OCI-M2 (cell line): Measurements from ENCODE around the gene CRTC3.
"Not testable (repeated sequence)": the region's sequence is repeated elsewhere in the genome, so short reads cannot be mapped to it uniquely, and the experiment has no call there.

Experiments used
- DNase-seq: peaks from one replicate; lab custom pipeline; 2025; ENCODE audit not compliant: unreplicated experiment; lab: John Stamatoyannopoulos, UW

CRTC3 gene

DNA sequence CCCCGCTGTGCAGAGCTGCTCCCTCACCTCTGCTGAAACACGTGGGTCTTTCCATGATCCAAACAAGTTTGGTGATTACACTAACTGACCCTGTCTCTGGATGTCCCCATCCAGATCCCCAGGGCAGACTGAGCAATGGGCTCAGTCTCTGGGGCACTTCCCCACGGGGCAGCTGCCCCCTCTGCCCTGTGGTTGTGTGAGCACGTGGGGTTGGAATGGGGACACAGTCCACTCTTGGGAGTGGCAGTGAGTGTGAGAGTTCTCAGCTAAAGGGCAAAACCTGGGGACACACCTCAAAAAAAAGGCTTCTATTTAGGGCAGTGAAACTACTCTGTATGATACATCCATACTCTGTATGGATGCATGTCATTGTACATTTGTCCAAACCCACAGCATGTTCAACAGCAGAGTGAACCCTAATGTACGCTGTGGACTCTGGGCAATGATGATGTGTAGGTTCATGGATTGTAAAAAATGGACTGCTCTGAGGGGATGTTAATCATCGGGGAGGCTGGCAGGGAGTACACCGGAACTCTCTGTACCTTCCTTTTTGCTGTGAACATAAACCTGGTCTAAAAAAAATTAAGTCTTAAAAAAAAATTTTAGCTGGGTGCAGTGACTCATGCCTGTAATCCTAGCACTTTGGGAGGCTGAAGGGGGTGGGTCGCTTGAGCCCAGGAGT lies 137.5 kb downstream of the CRTC3 start:
- no peak for DNase-seq

DNA sequence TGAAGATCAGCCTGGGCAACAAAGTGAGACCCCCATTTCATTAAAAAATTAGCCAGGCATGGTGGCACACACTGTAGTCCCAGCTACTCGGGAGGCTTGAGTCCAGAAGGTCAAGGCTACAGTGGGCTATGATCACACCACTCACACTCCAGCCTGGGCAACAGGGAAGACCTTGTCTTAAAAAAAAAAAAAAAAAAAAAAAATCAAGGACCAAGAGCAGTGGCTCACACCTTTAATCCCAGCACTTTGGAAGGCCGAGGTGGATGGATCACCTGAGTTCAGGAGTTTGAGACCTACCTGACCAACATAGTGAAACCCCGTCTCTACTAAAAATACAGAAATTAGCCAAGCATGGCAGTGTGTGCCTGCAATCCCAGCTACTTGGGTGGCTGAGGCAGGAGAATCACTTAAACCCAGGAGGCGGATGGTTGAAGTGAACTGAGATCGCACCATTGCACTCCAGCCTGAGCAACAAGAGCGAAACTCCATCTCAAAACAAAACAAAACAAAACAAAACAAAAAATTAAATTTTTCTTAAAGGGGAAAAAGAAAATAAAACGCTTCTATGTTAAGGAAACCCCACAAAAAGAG lies 138.1 kb downstream of the CRTC3 start:
- not testable (repeated sequence) for DNase-seq

DNA sequence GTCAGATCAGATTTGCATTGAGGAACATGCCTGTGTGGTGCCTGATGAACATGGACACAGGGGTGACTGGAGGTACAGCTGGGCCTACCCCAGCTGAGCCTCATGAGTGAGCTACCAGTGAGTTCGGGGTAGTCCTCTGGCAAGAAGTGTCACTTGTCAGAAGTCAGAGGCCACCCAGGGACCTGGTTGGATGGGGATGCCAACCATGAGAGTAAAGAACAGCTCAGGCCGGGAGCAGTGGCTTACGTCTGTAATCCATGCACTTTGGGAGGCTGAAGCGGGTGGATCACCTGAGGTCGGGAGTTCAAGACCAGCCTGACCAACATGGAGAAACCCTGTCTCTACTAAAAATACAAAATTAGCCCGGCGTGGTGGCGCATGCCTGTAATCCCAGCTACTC lies 140.9 kb downstream of the CRTC3 start:
- not testable (repeated sequence) for DNase-seq

DNA sequence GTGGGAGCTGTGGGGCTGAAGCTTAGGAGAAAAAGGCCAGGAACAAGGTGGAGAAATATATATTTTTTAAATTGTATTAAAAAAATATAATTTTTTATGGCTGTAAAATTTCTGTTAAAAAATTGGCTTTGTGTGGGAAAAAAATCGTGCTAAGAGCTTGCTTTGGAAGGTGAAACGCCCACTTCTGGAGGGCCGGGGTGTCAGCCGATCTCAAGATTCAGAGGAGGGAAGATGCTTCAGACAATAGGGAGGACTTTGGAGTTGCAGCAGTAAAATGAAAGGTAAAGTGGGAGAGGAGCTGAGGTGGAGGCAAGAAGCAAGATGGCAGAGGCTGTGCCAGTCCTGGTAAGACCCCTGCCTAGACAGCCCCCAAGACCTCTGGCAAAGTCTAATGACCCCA lies 141.5 kb downstream of the CRTC3 start:
- no peak for DNase-seq

DNA sequence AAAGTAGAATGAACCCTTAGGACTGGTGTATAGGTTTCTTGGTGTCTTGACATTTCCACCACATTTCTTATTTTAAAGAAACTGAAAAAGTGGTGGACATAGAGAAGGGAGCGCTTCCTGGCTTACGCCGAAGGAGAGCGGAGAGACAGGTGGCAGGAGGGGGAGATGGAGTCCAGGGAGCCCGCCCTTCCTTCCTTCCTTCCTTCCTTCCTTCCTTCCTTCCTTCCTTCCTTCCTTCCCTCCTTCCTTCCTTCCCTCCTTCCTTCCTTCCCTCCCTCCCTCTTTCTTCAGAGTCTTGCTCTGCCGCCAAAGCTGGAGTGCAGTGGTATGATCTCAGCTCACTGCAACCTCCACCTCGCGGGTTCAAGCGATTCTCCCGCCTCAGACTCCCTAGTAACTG lies 143.6 kb downstream of the CRTC3 start:
- DNase-seq, result not testable (repeated sequence)

DNA sequence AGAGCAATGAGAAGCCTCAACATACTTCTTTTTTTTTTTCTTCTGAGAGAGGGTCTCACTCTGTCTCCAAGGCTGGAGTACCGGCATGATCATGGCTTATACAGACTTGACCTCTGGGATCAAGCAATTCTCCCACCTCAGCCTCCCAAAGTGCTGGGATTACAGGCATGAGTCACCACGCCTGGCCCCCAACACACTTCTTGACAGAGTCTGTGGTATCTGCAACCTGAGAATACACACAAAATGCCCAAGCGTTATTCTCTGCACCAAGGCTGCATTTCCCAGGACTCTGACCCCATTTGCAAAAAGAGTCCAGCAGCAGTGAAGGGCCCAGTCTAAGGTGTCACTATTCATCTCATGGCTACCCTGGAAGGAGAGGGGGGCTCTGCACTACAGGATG lies 144.8 kb downstream of the CRTC3 start:
- no peak for DNase-seq

DNA sequence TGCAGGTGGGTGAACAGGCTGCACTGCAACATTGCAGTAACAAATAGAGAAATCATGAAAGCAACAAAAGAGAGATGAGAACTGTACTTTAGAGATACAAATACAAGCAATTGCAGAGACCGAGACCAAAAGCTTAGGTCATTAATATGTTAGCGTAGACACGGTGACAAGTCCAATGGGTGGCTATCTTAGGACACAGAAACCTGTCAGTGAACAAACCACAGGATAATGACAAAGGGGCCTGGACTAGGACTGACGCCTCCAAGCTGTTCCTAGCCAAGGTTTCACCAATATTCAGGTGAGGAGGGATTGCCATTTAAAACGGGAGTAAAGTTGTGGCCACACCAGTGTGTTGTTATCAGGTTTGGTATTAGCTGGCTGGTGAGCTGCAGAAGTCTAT lies 145.7 kb downstream of the CRTC3 start:
- no peak for DNase-seq

DNA sequence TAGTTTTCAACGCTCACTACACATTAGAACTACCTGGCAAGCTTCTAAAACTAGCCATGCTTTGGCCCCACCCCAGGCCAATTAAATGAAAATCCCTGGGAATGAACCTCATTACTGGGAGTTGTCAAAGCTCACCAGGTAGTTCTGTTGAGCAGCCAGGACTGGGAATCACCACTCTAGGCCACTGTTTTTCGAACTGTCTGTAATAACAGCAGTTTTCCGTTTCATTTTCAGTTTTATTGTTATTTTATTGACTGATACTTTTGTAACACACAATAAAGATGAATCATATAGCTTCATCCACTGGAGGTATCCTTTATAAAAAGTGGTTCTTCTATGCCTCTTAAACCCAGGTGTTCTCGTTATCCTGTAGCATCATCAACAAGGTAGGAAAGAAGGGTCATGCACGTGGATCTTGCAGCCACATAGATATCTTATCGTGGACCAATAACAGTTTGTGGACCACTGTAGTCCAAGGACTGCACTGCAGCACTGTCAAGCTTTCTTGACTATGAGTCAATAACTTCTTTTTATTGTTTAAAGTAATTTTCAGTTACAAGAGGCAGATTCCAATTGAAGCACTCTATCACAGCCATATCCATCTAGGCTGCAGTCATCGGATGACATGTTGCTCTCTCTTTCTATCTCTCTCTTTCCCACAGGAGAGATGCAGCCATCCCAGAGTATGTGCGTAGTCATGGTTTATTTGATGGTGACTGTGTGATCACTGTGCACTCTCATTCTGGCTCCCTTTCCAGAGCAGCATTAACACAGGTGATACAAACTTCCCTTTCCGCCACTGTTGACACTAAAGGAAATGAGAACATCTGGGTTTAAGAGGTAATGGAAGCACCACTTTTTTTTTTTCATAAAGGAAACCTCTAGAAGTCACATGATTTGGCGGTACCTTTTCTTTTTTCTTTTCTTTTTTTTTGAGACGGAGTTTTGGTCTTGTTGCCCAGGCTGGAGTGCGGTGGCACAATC lies 148.4 kb downstream of the CRTC3 start:
- DNase-seq, result no peak

DNA sequence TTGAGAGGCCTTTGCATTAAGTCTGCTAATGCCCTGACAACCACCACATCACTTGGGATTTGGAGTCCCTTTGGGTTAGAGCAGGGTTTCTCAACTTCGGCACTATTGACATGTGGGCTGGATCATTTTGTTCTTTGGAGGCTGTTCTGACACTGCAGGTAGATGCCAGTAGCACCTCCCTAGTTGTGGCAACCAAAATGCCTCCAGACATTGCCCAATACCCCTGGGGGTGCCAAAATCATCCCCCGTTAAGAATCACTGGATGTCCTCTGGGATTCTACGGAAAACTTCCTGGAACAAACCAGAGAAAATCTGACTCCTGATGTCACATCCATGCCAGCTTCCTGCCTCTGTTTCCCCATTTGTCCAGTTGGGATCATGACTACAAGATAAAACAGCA lies 150.2 kb downstream of the CRTC3 start:
- DNase-seq, result no peak

DNA sequence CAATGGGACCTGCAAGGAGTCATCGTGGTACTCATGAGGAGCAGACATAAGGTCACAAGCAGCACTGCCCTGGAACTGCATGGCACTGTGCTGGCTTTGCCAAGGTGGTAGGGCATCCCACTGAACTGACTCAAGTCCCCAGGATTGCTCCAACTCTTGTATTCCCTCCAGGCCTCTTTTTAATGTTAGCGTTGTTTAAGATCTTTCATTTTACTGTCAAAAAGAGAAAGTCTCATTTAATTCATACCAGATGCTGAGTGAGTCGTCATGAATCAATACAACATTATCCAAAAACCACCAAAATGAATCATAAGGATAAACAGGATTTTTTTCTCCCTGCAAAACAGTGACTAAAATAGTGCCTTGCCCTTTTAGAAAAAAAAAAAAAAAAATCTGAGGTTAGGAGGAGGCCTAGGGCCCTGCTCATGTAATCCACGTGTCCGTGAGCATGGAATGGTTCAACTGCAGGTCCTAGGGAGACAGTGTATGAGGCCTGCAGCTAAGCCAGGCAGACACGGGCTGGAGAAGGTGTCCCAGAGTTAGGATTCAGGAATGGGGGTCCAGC lies 150.7 kb downstream of the CRTC3 start:
- no peak for DNase-seq

DNA sequence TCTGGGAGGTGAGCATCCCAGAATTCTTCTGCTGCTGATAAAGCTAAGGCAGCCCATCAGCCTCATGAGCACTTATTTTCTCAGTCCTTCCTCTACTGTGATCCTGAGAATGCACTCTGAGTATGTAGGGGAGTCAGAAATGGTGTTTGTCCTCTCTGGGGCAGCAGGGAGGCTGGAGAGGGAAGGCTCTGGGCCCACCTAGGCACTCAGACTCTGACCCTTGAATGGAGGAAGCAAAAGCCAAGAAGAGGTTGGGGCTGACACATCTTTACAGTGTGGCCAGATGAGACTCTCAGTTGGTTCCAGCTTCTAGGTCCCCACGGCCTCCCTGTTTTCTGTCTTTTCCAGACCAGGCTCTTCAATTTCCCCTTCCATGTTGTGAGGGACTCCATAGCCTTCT lies 151.3 kb downstream of the CRTC3 start:
- no peak for DNase-seq

DNA sequence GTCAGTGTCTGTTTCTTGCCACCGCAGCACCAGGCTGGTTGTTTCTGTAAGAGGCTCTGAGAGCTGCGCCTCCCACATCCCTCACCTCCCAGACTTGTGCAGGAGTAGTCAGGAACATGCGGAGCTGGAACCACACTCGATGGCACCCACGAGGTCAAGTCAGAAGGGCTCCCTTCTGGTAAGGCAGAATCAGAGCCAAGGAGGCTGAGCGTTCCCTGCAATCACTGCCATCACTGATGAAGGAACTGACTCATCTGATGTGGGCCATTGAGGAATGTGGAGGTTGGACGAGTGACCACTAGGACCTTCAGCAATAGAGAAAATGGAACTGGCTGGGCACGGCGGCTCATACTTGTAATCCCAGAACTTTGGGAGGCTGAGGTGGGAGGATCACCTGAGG lies 151.8 kb downstream of the CRTC3 start:
- DNase-seq, result no peak

DNA sequence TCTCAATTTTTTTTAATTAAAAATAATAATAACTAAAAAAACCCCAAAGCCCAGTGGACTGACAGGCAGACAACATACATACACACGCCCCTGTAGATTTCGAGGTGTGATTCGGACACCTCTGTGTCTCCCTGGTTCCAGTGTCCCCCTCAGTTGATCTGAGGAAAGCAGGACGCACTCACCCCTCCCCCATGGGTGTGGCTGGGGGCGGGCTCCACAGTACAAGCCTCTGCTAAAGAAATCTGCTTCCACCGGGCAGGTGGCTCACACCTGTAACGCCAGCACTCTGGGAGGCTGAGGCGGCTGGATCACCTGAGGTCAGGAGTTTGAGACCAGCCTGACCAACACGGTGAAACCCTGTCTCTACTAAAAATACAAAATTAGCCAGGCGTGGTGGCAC lies 153.6 kb downstream of the CRTC3 start:
- no peak for DNase-seq

DNA sequence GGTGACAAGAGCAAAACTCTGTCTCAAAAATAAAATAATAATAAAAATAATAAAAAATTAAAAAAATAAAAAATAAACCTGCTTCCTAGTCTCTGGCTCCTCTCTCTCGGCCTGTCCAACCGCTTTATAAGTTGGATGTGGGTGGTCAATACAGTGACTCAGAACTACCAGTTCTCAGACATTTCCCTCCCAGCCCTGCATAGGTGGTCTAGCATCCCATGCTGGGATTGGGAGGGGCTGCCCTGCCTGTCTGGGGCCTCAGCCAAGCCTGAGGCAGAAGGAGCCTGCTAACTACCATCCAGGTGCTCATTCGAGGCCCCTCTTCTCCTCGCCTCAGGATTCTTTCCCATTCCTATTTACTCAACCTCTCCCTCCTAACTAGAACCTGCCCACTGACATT lies 154.2 kb downstream of the CRTC3 start:
- DNase-seq, result no peak

DNA sequence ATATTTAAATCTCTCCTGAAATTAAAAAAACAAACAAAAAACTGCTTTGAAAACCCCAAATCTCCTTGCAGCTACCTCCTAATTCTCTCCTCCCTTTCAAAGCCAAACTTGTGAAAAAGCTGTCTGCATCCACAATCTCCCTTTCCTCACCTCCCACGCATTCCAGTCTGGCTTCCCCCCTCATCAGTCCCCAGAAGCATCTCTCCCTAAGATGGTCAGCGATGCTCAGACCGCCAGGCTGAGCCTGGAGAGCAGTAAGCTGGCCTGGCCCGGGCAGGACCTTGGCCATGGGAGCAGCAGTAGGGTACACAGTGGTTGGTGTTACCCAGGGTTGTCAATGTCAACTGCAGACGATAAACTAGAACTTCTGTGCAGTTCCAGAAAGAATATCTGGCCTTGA lies 154.6 kb downstream of the CRTC3 start:
- no peak for DNase-seq

DNA sequence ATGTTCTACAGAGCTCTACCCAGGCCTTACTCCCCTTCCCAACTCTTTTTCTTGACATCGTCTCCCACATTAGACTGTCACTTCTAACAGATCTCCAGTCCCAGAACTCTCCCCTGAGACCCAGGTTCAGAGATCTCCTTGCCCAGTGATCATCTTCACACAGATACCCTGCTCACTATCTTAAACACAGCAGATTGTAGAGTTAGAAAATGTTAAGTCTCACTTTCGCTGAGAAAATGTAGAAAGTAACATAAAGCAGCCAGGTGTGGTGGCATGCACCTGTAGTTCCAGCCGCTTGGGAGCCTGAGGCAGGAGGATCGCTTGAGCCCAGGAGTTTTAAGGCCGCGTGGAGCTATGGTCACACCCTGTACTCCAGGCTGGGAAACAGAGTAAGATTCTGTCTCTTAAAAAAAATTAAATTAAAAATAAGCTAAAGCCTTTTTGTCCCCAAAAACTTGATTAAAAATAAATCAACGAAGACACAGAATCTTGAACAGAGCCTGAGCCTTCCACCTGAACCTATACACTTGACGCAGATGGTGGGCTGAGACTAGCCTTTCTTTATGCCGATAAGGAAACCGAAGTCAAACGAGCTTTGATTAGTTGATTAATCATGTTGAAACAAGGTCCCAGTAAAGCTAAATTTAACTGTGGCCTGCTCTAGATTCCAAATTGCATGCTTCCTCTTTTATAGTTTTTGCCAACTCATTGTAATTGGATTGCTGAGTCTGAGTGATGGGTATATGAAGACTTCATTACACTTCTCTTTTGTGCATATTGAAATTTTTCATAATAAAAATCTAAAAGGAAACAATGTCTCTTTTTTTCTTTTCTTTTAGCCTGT lies 156.1 kb downstream of the CRTC3 start:
- DNase-seq, result no peak

DNA sequence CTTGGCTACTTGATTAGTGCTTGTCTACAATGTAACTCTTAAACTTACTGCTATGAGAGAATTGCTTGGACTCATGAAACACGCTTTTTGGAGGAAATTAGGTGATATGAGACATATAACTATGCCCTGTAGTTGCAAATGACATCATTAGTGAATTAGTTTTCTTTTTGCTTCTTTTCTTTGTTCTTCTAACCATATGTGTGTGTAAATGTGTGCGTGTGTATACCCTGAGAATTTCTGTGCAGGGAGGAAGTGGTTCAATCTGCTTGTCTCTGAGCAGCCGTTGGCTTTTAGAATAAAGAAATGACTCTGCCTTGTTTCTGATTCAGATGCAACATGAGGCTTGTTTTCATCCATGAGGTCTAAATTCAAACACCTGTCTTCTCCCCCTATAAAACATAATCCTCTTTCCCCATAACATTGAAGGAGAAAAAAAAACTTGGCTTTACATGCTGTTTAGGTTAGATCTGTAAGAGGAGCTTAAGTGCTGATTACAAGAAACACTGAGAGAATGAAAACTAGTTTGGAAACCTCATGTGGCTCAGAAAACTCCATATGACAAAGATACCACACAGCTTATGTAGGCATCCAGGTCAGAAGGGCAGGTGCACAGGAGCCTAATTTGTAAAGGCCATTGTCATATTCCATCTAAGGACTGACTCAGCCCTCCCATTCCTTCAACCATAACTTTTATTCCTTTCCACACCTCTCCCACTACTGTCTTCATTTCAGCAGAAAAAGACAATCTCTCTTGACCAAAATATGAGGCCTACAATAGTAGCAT lies 156.9 kb downstream of the CRTC3 start:
- no peak for DNase-seq

DNA sequence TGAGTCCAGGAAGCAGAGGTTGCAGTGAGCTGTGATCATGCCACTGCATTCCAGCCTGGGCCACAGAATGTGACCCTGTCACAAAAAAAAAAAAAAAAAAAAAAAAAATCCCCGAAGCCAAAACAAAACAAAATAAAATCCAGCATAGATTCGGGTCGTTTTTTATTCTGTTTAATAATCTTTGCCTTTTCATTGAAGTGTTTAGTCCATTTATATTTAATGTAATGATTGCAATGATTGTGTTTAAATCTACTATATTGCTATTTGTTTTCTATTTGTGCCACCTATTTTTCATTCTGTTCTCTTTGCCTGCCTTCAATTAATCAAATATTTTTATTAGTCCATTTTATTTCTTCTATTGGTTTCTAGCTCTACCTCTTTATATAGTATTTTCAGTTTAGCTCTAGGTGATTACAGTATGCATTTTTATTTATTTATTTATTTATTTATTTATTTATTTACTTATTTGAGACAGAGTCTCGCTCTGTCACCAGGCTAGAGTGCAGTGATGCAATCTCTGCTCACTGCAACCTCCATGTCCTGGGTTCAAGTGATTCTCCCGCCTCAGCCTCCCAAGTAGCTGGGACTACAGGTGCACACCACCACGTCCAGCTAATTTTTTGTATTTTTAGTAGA lies 159.7 kb downstream of the CRTC3 start:
- not testable (repeated sequence) for DNase-seq

DNA sequence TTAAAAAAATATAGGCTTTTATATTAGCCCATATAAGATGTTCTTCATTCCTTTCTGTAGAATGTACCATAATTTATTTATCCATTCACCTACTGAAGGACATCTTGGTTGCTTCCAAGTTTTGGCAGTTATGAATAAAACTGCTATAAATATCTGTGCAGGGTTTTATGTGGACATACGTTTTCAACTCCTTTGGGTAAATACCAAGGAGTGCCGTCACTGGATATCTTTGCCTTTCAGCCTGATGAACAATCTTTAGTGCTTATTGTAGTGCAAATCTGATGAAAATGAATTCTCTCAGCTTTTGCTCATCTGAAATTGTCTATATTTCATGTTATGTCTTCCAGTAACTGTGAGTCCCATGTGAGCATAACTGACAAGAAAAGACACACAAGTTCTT lies 160.9 kb downstream of the CRTC3 start:
- no peak for DNase-seq
